ENCODE results near the gene FANK1.
A peak's percentile ranks its signal among the peaks of the same experiment; 100 is the strongest.
"Not testable (repeated sequence)": the region's sequence is repeated elsewhere in the genome, so short reads cannot be mapped to it uniquely, and the experiment has no call there.

FANK1 gene

GRCh38 chr10:125933693-125934092, 37.3 kb downstream of the FANK1 start:
- no peak for DNase-seq

GRCh38 chr10:125936331-125936730, 40.0 kb downstream of the FANK1 start:
- no peak for DNase-seq

DNA sequence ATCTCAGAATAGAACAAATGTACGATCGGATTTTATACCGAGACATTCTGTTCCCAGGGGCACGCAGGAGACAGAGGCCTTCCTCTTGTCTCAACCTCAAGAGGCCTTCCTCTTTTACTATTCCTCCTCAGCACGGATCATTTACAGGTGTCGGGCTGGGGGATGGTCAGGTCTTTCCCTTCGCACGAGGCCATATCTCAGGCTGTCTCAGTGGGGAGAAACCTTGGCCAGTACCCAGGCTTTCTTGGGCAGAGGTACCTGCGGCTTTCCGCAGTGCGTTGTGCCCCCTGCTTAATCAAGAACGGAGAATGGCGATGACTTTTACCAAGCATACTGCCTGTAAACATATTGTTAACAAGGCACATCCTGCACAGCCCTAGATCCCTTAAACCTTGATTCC, 44.2 kb downstream of the FANK1 start:
- DNase-seq = no peak

- no peak for DNase-seq
Observed at GRCh38 chr10:125951290-125951689, 54.9 kb downstream of the FANK1 start.

DNA sequence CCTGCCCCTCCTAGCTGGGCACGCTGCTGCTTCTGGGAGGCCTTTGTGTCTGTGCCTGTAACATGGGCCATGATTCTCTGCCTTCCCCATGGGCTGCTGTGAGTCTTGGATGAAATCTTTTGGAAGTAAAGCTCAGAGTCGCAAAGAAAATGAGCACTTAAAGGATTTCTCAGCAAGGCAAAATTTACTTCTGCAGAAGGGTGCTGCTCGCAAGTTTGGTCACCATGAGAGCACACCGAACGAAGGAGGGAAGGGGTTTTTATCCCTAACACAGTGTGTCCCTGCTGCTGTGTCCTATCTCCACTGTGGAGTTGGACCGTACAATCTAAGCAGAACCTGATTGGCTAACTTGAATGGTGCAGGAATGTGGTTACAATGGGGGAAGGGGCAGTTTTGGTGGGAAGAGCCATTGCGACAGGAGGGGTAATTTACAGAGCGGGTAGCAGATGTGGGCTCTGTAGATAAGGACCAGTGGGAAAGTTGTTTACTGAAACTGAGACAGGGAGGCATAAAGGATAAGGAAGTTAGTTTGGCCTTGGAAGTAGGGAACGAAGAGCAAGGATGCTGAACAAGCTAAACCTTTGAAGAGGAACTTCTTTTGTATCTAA, 57.5 kb downstream of the FANK1 start:
- DNase-seq = no peak

DNA sequence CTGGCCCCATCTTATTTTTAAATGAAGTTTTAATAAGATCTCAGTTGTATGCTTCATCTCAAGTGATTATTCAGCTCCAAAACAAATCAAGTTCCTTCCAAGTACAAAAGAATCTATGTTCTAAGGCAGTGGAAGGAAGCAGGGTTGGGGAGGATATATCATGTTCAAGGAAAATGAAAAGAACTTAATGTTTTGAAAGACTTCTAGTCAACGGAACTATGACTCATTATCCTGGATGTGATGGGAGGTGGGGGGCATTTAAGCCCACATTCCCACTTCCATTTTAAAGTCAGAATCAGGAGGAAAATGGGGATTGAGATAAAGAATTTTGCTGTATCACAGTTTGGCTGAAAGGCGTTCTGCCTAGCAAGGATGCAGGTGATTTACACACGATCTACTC, 59.4 kb downstream of the FANK1 start:
- no peak for DNase-seq

DNA sequence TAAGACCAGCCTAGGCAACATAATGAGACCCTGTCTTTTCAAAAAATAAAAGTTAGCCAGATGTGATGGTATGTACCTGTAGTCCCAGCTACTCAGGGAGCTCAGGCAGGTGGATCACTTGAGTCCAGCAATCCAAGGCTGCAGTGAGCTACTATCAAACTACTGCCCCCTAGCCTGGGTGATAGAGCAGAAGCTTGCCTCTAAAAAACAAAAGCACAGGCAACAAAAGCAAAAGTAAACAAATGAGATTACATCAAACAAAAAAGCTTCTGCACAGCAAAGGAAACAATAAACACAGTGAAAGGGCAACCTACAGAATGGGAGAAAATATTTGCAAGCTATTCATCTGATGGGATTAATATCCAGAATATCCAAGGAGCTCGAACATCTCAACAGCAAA, 65.4 kb downstream of the FANK1 start:
- no peak for DNase-seq

DNA sequence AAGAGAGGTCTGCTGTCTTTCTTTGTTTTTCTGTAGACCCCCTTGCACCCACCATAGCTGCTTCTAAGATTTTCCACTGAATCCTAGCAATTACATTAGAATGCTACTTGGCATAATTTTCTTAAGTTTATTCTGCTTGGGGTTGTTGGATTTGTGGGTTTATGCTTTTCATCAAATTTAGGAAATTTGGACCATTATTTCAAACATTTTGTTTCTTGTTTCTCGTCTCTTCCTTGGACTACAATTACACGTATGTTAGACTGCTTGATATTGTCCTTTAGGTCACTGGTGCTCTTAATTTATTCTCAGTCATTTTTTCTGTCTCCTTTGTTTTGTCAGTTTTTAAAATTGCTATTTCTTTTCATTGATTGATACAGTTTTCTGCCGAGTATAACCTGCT, 65.8 kb downstream of the FANK1 start:
- DNase-seq = no peak

DNA sequence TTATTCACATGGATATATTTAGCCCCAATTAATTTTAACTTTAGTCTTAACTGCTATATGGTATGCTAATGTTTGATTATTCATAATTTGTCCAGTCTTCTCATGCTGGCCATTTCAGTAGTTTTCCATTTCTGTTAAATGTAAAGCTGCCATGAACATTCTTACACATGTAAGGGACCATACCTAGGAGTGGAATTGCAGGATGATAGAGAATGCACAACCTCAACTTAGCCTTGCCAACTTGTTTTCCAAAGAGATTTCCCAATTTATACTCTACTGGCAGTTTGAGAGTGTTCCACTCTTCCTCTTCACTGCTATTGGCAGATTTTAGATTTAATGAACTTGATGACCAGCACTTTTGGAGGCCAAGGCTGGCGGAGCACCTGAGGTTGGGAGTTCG, 68.2 kb downstream of the FANK1 start:
- no peak for DNase-seq

GRCh38 chr10:125967533-125967932, 71.2 kb downstream of the FANK1 start:
- DNase-seq = no peak

GRCh38 chr10:125970077-125970630, 73.8 kb downstream of the FANK1 start:
- DNase-seq = not testable (repeated sequence)

DNA sequence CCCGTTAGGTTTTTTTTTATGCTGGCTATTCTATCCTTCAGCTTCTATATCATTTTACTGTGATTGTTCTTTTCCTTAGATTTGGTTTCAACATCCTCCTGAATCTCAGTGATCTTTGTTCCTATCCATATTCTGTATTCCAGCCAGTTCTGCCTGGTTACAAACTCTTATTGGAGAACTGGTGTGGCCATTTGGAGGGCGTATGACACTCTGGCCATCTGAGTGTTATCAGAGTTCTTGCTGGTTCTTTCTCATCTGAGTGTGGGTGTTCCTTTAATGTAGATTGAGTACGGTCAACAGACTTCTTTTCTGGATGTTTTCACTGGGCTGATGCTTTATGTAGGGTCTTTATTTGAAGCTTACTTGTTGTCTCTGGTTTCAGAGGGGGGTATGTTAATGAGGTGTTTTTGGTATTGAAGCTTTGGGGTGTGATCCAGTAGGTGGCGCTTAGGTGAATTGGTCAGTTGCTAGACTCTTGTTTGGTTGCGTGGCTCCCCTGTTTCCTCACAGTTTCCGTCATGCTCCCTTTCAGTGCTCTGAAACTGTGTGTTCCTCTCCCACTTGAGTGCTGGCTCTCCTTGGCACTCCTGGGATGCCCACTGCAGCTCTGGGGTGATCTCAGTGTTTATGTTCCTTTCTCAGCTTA, 80.7 kb downstream of the FANK1 start:
- no peak for DNase-seq

- DNase-seq = no peak
Observed at GRCh38 chr10:125979976-125980375, 83.6 kb downstream of the FANK1 start.

GRCh38 chr10:125980521-125981035, 84.2 kb downstream of the FANK1 start:
- no peak for DNase-seq

DNA sequence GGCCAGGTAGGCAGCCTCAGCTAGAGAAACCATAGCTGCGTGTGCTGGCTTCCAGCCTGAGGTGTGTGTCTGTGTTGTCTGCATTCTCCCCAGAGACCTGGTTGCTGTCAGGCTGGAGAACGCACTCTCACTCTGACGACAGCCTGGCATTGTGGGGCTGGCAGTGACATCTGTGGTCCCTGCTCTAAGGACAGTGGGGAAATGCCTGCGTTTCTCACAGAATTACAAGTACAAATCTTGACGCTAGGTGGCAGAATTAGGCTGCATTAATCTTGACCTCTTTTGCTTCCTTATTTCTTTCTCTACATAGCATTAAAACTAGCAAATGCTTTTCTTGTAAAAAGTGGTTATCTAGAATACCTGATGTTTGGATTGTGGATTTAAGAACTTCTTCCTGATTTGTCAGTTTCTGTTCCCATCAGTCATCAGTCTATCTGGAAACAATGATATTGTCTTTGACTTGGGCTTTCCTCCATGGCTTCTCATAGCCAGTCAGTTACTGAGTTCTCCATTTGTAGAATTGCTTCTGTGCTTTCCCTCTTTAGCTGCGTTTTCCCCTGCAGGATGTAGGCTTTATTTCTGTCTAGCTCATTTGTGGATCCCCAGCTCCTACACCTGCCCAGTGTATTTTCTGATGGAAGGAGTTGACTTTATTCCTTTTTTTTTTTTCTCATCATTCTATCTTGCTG, 86.0 kb downstream of the FANK1 start:
- DNase-seq = peak; percentile 60

DNA sequence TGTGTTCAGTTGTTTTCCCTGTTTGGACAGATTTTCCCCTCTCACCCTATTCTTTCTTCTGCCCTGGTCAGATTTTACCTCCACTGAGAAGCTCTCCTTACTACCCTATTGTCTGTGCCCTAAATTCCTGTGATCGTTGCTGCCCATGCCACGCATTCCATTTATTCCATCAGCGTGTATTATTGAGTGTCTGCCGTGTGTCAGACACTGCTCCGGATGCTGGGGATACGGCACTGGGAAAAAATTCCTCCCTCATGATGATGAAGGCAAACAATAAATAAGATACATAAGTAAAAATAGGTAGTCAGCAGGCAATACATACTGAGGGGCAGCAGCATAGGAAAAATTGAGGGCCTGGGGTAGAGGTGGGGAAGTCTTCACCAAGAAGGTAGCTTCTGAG, 86.8 kb downstream of the FANK1 start:
- DNase-seq = no peak

- DNase-seq = no peak
Observed at GRCh38 chr10:125983656-125984055, 87.3 kb downstream of the FANK1 start.

DNA sequence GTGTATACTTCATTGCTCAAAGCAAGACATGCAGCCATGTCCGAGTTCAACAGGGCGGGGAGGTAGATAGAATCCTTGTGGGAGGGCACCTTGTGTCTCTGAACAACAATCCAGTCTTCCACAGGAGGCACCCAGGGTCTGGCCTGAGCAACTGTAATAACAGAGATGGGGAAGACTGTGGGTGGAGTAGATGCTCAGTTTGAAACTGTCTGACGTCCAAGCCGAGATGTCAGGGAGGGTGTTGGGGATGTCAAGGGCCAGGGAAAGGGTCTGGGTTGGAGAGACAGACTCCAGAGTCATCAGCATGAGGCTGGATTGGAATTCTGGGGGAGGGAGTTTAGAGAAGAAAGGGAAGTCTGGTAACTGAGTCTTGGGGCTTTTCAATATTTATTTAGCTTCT, 88.0 kb downstream of the FANK1 start:
- no peak for DNase-seq

GRCh38 chr10:125984865-125985495, 88.6 kb downstream of the FANK1 start:
- DNase-seq = no peak

DNA sequence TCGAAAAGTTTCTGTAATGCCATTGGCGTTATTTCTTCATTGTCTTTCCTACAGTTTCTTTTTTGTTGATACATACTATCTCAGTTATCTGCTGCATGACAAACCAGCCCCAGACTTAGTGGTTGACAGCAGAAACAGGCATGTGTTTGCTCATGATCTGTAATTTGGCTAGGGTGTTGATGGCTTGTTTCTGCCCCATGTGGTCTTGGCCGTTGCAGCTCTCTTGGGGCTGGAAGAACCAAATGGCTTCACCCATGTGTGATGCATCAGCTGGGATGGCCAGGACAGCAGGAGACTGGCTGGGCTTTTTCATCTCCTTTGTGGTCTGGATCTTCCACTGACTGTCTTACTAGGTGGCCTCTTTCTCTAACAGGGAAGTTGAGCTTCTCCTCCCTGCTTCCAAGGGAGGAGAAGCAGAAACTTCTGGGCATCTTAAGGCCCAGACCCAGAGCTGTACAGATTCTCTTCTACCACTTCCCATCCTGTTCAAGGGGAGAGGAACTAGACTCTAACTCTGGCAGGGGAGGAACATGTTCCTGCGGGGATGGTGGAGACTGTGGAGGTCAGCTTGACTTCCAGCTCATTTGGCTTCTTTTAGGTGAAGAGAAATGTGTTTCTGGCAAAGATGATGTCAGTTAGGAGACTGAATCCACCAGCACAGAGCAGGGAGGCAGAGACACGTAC, 89.3 kb downstream of the FANK1 start:
- no peak for DNase-seq

- DNase-seq = no peak
Observed at GRCh38 chr10:125989791-125990190, 93.4 kb downstream of the FANK1 start.

- DNase-seq = no peak
Observed at GRCh38 chr10:125990974-125991373, 94.6 kb downstream of the FANK1 start.

DNA sequence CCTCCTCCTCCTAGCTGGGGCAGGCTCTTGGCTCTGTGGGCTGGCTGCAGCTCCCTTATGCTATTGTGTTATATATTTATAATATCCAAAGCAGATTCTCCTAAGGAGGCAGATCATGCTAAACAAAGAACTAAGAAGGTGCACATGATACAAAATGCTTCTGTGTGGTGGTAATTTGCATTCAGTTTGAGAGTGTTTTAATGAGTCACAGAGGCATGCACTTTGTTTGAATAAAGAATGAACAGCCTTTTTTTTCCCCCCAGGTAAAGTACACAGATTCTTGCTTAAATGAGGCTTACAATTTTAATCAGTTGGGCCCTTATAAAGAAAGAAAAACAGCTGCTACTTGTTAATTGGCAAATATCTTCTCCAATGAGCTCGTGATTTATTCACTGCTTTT, 95.0 kb downstream of the FANK1 start:
- DNase-seq = no peak

Data from femur (tissue), 1 donor.